Adrenal gland (tissue), 12 donors: ENCODE data around the gene TP53RK. TPM values are rescaled to one million over a fixed set of nuclear protein-coding genes. Genes with fewer than 3 reads are reported as not detected.

Experiments used
- DNase-seq, 7 donors: peaks; one replicate each; pipeline ENCODE4 v3.0.0-alpha.2; 2019 to 2020
- H3K27ac ChIP-seq, 5 donors: fragments of 200-600 bp; sonication (generic) in 4 of 5; 1 replicate in 3 of 5; 2 replicates in 2 of 5; pipeline versions ENCODE4 v1.5.1 to v1.8.0; 2016 to 2020; ENCODE audit warnings: mild to moderate bottlenecking in 1 of 5
- H3K27me3 ChIP-seq: fragments of 200-600 bp; 2 replicates; pipeline ENCODE4 v1.8.0; 2021
- H3K36me3 ChIP-seq, 2 donors: fragments of 200-600 bp; replicated peaks in 1 of 2; 1 replicate in 1 of 2; 2 replicates in 1 of 2; pipeline versions ENCODE4 v1.5.1 to v1.8.0; 2018 to 2022
- H3K4me1 ChIP-seq, 2 donors: fragments of 200-600 bp; replicated peaks in 1 of 2; 1 replicate in 1 of 2; 2 replicates in 1 of 2; pipeline versions ENCODE4 v1.5.1 to v1.8.0; 2018 to 2021
- H3K4me3 ChIP-seq, 4 donors: fragments of 200-600 bp; sonication (generic) in 3 of 4; one replicate each; pipeline ENCODE4 v1.5.1; 2016 to 2018
- H3K9me3 ChIP-seq, 3 donors: fragments of 200-600 bp; sonication (generic) in 1 of 3; replicated peaks in 1 of 3; 1 replicate in 2 of 3; 2 replicates in 1 of 3; pipeline versions ENCODE4 v1.5.1 to v1.8.0; 2016 to 2021
- POLR2A ChIP-seq, 2 donors: fragments of 450-650 bp; IDR thresholded peaks; one replicate each; pipeline ENCODE4 v1.6.1; 2017; ENCODE audit warnings: antibody characterized with exemption in 2 of 2, mild to moderate bottlenecking in 2 of 2, moderate library complexity in 1 of 2
- WGBS, 4 donors: extraction: QIAGEN DNeasy Blood & Tissue Kit in 2 of 4; methylation state at CpG; one replicate each; pipeline versions ENCODE4 v1.1.5 to v1.1.7; 2013 to 2017; 5-methylcytosine and 5-hydroxymethylcytosine counted together
- intact Hi-C, 2 donors: fragments of 100-400 bp; cut with DNase I; formaldehyde crosslinking; loops; one replicate each; pipeline versions ENCODE4 v1.14.1 to v1.15.0; 2022 to 2023
- polyA plus RNA-seq, 3 donors: library from polyadenylated mRNA; stranded (reverse); fragments of 200-250 nt in 2 of 3; fragments of 350-450 nt in 1 of 3; fragmentation: Illumina TruSeq in 1 of 3; extraction: RNeasy Lipid Tissue Mini Kit (QIAGEN cat#74804) in 1 of 3; gene quantifications; one replicate each; pipeline ENCODE4 v1.2.3, GENCODE V29; 2013 to 2014
- total RNA-seq, 9 donors: library from RNA; depleted of rRNA in 4 of 9; stranded (reverse); fragments of >200 nt in 4 of 9; fragments of 120-200 nt in 1 of 9; fragmentation: NEBNext Ultra II Directional in 1 of 9; extraction: Animal tissue kit (Norgen Biotek cat#: 25700) in 1 of 9; gene quantifications; one replicate each; pipeline versions ENCODE4 v1.1.0 to v1.2.4, GENCODE V29; 2013 to 2023
- TF ChIP-seq, protein P1 (sequence below), 6 experiments: fragments of 450-650 bp in 4 of 6; fragments of 200-600 bp in 2 of 6; sonication (generic) in 1 of 6; IDR thresholded peaks; 1 replicate in 5 of 6; 2 replicates in 1 of 6; pipeline versions ENCODE4 v1.5.1 to v1.8.0; 2016 to 2021; ENCODE audit warnings: antibody characterized with exemption in 6 of 6, mild to moderate bottlenecking in 2 of 6, moderate library complexity in 1 of 6
- donor health status: healthy with polysubstance abuse.
- donor health status: Bipolar disorder and iron deficiency.
- donor health status: DM: yes; HTN: yes; CAD: no.
- donor health status: DM: no; HTN: no; CAD: no.
- donor health status: DM: no; HTN: no; CAD: no.
- donor health status: DM: yes; HTN: yes; CAD: no.

The TP53RK gene
- total and polyA plus RNA-seq, 12 donors: 8.9 to 35.0 (median 16.9) TPM

GRCh38 chr20:46705378-46705729 lies 16.1 kb upstream of the TP53RK start:
- H3K27ac ChIP-seq: no peak overlapping the region
- WGBS, 4 donors: 68 to 74% (median 72%) methylated on average over 4 of the region's 4 CpGs
- no peaks in the 10 kb centered on the region for H3K9me3 ChIP-seq
- TF ChIP-seq POLR2A (IDR thresholded peaks at IDR 0.05): no peak
- TF ChIP-seq, protein P1, sequence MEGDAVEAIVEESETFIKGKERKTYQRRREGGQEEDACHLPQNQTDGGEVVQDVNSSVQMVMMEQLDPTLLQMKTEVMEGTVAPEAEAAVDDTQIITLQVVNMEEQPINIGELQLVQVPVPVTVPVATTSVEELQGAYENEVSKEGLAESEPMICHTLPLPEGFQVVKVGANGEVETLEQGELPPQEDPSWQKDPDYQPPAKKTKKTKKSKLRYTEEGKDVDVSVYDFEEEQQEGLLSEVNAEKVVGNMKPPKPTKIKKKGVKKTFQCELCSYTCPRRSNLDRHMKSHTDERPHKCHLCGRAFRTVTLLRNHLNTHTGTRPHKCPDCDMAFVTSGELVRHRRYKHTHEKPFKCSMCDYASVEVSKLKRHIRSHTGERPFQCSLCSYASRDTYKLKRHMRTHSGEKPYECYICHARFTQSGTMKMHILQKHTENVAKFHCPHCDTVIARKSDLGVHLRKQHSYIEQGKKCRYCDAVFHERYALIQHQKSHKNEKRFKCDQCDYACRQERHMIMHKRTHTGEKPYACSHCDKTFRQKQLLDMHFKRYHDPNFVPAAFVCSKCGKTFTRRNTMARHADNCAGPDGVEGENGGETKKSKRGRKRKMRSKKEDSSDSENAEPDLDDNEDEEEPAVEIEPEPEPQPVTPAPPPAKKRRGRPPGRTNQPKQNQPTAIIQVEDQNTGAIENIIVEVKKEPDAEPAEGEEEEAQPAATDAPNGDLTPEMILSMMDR (IDR thresholded peaks at IDR 0.05): no peak
- H3K27me3 ChIP-seq: no peaks in the 10 kb centered on the region
- H3K36me3 ChIP-seq: no peaks in the 10 kb centered on the region
- DNase-seq: no peak
- H3K4me1 ChIP-seq: no peaks in the 10 kb centered on the region
- H3K4me3 ChIP-seq: no peak overlapping the region
- intact Hi-C loops: no loop called here

DNA sequence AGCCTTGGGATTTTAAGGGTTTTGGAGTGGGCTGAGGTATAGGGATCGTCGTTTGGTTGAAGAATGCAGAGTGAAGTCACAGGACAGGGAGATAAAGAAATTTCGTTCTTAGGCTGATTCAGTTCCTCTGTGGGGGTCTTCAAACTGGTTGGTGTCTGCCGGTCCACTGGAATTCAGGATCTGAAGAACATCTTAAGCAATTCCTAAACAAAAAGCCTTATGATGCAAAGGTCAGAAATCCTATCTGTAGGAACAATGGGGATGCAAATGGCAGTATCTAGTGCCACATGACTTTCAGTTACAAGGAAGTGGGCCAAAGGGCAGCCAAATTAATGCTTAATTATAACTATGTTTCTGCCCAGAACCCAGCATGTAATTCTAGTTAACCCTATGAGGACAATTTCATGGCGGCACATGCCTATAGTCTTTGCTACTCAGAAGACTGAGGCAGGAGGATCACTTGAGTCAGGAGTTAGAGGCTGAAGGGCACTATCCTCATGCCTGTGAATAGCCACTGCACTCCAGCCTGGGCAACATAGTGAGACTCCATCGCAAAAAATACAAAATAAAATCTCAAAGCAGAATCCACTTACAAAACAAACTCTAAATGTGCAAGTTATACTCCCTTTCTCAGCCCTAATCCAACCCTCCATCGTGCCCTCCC lies 15.6 kb upstream of the TP53RK start:
- H3K36me3 ChIP-seq: no peaks in the 10 kb centered on the region
- 63 to 75% (median 68%) methylated on average over 6 to 7 of the region's 7 CpGs for WGBS, 4 donors
- no peak for TF ChIP-seq POLR2A (IDR thresholded peaks at IDR 0.05)
- TF ChIP-seq, protein P1 (IDR thresholded peaks at IDR 0.05): no peak
- no peak overlapping the region for H3K27ac ChIP-seq
- H3K4me1 ChIP-seq: no peaks in the 10 kb centered on the region
- no peaks in the 10 kb centered on the region for H3K27me3 ChIP-seq
- no peak for DNase-seq
- intact Hi-C loops: no loop called here
- no peaks in the 10 kb centered on the region for H3K9me3 ChIP-seq
- H3K4me3 ChIP-seq: no peak overlapping the region

DNA sequence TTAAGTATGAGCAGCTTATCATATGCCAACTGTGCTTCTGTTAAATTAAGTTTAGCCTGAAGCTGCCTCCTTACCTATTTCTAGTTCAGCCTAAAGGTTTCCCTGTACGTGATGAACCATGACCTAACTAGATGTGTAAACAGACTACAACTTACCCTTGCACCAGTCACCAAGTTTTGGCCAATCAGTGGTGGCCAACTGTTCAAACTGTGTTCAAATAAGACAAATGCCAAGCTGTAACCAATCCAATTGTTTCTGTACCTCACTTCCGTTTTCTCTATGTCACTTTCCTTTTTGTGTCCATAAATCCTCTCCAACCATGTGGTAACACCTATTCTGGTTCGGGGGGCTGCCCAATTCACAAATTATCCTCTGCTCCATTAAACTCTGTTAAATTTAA lies 14.2 kb upstream of the TP53RK start:
- no peaks in the 10 kb centered on the region for H3K36me3 ChIP-seq
- intact Hi-C loops: no loop called here
- no peak for TF ChIP-seq POLR2A (IDR thresholded peaks at IDR 0.05)
- TF ChIP-seq, protein P1 (IDR thresholded peaks at IDR 0.05): no peak
- no peaks in the 10 kb centered on the region for H3K27me3 ChIP-seq
- 70 to 81% (median 71%) methylated on average over 3 of the region's 3 CpGs for WGBS, 4 donors
- no peak overlapping the region for H3K27ac ChIP-seq
- no peak for DNase-seq
- H3K4me1 ChIP-seq: no peaks in the 10 kb centered on the region
- H3K4me3 ChIP-seq: no peak overlapping the region
- H3K9me3 ChIP-seq: no peaks in the 10 kb centered on the region

DNA sequence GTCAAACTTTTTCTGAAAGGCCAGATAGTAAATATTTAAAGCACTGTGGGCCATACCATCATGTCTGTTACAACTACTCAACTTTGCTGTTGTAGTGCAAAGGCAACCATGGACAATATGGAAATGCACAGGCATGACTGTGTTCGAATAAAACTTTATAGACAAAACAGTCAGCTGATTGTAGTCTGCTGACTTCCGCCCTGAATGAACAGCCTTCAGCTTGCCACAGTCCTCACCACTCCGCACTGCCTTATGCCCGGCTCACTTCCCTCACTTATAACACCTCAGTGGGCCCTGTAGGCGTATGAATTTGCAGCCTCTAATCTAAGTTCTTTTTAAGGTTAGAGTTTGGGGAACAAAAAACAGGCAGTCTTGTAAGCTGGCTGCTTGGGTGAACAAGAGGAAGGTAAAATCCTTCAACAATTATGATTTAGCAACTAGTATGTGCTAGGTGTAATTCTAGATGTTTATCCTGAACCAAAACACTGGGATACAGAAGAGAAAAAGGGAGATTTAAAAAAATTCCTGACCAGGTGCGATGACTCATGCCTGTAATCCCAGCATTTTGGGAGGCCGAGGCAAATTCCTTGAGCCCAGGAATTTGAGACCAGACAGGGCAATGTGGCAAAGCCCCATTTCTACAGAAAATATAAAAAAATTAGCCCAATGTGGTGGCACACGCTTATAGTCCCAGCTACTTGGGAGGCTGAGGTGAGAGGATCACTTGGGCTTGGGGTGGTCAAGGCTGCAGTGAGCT lies 13.4 kb upstream of the TP53RK start:
- TF ChIP-seq, protein P1 (IDR thresholded peaks at IDR 0.05): no peak
- TF ChIP-seq POLR2A (IDR thresholded peaks at IDR 0.05): no peak
- no peak overlapping the region for H3K4me3 ChIP-seq
- intact Hi-C loops: no loop called here
- H3K27ac ChIP-seq: no peak overlapping the region
- no peaks in the 10 kb centered on the region for H3K27me3 ChIP-seq
- 84 to 89% (median 89%) methylated on average over 8 of the region's 8 CpGs for WGBS, 4 donors
- no peaks in the 10 kb centered on the region for H3K9me3 ChIP-seq
- H3K36me3 ChIP-seq: no peaks in the 10 kb centered on the region
- no peak for DNase-seq
- H3K4me1 ChIP-seq: no peaks in the 10 kb centered on the region
